MM.1S (cell line): Measurements from ENCODE around the gene CETP.

Experiments
- CTCF ChIP-seq: fragments of 300-600 bp; sonication (generic); IDR thresholded peaks from 2 replicates; pipeline ENCODE4 v1.5.1; 2016; ENCODE audit warnings: antibody characterized with exemption, low read length, mixed read lengths
- EZH2 ChIP-seq: fragments of 300-600 bp; sonication (generic); optimal IDR thresholded peaks from 2 replicates; pipeline ENCODE3; 2017; ENCODE audit warnings: low read depth, mild to moderate bottlenecking, antibody characterized with exemption, low read length, mixed read lengths
- EZH2phosphoT487 ChIP-seq: fragments of 300-600 bp; sonication (generic); IDR thresholded peaks from 2 replicates; pipeline ENCODE4 v1.6.1; 2018; ENCODE audit warnings: antibody characterized with exemption, low read length

GRCh38 chr16:56970934-56971767 is 9.4 kb downstream of the CETP start:
- TF ChIP-seq CTCF (no peak), EZH2 (no peak), EZH2phosphoT487 (no peak)
